GM10266 (cell line): Measurements from ENCODE around the gene NEU2.

ENCODE experiments used
- DNase-seq: peaks from one replicate; pipeline ENCODE4 v3.0.0; 2012; ENCODE audit errors: extremely low spot score
- CTCF ChIP-seq: IDR thresholded peaks from 2 replicates; pipeline ENCODE4 v1.5.1; 2012; ENCODE audit warnings: mild to moderate bottlenecking, low read depth; ENCODE audit not compliant: control insufficient read depth, insufficient read depth; ENCODE audit errors: missing control alignments

Gene NEU2

DNA sequence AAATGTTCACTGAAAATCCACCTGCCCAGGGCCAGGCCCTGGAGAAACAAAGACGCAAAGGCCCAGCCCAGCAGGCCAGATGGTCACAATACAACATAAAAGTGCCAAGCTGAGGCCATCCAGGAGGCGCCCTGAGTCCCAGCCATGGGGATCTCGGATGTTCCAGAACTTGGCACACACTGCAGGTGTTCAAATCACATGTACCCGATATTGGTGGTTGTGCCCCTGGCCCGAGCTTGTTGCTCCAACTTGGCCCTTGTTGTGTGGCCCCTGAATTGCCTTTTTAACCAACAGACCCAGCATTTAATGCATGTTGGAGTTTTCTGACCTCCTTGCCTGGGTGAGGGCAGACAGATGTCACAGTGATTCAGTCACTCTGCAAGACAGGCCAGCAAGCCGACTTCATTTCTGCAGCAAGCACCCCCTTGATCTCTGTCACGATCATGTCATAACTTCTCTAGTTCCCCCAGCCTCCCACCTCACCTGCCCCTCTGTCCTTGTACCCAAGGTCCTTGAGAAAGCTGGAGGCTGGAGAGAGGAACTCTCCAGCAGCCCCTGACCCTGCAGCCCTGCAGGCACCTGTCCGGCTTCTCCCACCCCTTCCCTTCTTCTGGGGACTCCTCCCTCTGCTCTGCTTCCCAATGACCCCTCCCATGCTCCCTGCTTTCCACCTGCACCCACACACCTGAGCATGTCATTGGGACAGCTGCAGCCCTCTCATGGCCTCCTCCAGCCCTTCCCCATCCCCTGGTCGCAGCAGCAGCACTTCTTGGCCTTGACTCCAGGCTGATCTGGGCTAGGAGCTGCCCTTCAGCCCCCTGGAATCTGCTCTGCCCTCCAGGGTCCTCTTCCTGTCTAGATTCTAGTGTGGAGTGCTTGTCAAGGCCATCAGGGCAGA lies 28.6 kb upstream of the NEU2 start:
- TF ChIP-seq CTCF: no peak

GRCh38 chr2:233005096-233005495 lies 27.4 kb upstream of the NEU2 start:
- TF ChIP-seq CTCF: no peak
- no peak for DNase-seq

More for the DNA sequence above, 28.6 kb upstream of the NEU2 start:
- DNase-seq: no peak

- no peak for TF ChIP-seq CTCF
- no peak for DNase-seq
Measured at GRCh38 chr2:233006648-233007047, 25.8 kb upstream of the NEU2 start.

DNA sequence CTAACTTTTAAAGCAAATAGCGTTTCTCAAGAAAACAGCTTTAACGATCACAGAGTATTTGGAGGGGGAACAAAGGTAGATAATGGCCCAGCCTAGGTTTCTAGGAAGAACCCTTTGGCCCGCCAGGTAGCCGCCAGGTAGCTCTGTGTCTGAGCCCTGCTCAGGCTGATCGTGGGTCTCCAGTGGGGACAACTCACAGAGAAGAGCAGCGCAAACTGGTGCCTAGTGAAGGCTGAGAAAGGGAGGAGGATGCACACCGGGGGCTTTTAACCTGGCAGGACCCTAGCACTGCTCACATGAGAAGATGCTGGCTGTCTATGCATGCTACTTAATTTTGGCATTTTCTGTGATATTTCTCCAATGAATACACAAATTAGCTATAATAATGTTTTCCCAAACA lies 25.2 kb upstream of the NEU2 start:
- DNase-seq: no peak
- no peak for TF ChIP-seq CTCF

DNA sequence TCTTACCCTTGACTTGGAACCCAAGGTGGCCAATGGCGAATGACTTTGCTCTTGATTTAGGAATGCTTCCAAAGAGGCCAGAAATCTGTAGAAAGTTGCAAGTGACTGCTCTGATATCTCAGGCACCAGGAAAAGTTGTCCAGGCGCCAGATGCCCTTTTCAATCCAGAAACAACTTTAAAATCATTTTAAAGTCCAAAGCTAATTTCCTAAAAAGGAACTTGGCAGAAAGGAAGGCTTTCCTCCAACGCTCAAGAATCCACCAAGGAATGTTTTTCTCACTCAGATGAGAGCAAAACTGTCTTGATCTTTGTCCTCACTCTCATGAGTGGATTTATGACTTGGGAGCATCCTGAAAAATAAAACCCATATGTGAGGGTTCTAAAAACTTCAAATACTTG lies 24.7 kb upstream of the NEU2 start:
- no peak for DNase-seq
- TF ChIP-seq CTCF: no peak

- no peak for DNase-seq
- TF ChIP-seq CTCF: no peak
Measured at GRCh38 chr2:233009661-233010060, 22.8 kb upstream of the NEU2 start.

GRCh38 chr2:233010569-233011267 lies 21.8 kb upstream of the NEU2 start:
- TF ChIP-seq CTCF: no peak
- no peak for DNase-seq
